Measurements from ENCODE around the gene CLEC4M.
"Not testable (repeated sequence)": the region's sequence is repeated elsewhere in the genome, so short reads cannot be mapped to it uniquely, and the experiment has no call there.

DNA sequence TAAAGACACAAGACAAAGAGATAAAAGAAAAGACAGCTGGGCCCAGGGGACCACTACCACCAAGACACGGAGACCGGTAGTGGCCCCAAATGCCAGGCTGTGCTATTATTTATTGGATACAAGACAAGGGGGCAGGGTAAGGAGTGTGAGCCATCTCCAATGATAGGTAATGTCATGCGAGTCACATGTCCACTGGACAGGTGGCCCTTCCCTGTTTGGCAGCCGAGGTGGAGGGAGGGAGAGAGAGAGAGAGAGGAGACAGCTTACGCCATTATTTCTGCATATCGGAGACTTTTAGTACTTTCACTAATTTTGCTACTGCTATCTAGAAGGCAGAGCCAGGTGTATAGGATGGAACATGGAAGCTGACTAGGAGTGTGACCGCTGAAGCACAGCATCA, 29.7 kb downstream of the CLEC4M start:
- TF ChIP-seq POLR2AphosphoS5, POLR2A, EP300 (IDR thresholded peaks at IDR 0.05): not testable (repeated sequence)
- TF ChIP-seq, protein P1, sequence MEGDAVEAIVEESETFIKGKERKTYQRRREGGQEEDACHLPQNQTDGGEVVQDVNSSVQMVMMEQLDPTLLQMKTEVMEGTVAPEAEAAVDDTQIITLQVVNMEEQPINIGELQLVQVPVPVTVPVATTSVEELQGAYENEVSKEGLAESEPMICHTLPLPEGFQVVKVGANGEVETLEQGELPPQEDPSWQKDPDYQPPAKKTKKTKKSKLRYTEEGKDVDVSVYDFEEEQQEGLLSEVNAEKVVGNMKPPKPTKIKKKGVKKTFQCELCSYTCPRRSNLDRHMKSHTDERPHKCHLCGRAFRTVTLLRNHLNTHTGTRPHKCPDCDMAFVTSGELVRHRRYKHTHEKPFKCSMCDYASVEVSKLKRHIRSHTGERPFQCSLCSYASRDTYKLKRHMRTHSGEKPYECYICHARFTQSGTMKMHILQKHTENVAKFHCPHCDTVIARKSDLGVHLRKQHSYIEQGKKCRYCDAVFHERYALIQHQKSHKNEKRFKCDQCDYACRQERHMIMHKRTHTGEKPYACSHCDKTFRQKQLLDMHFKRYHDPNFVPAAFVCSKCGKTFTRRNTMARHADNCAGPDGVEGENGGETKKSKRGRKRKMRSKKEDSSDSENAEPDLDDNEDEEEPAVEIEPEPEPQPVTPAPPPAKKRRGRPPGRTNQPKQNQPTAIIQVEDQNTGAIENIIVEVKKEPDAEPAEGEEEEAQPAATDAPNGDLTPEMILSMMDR (IDR thresholded peaks at IDR 0.05) = not testable (repeated sequence)
